Measurements from ENCODE around the gene KCNK2.

KCNK2 gene

GRCh38 chr1:215252164-215252563, 169.6 kb downstream of the KCNK2 start:
- TF ChIP-seq, protein P1, sequence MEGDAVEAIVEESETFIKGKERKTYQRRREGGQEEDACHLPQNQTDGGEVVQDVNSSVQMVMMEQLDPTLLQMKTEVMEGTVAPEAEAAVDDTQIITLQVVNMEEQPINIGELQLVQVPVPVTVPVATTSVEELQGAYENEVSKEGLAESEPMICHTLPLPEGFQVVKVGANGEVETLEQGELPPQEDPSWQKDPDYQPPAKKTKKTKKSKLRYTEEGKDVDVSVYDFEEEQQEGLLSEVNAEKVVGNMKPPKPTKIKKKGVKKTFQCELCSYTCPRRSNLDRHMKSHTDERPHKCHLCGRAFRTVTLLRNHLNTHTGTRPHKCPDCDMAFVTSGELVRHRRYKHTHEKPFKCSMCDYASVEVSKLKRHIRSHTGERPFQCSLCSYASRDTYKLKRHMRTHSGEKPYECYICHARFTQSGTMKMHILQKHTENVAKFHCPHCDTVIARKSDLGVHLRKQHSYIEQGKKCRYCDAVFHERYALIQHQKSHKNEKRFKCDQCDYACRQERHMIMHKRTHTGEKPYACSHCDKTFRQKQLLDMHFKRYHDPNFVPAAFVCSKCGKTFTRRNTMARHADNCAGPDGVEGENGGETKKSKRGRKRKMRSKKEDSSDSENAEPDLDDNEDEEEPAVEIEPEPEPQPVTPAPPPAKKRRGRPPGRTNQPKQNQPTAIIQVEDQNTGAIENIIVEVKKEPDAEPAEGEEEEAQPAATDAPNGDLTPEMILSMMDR (IDR thresholded peaks at IDR 0.05; ENCODE audit: insufficient read depth, low read depth, low read length, missing control alignments): no peak
- no peak for DNase-seq (ENCODE audit: low read depth)
- no peak overlapping the region for H3K4me3 ChIP-seq (ENCODE audit: low read length)

DNA sequence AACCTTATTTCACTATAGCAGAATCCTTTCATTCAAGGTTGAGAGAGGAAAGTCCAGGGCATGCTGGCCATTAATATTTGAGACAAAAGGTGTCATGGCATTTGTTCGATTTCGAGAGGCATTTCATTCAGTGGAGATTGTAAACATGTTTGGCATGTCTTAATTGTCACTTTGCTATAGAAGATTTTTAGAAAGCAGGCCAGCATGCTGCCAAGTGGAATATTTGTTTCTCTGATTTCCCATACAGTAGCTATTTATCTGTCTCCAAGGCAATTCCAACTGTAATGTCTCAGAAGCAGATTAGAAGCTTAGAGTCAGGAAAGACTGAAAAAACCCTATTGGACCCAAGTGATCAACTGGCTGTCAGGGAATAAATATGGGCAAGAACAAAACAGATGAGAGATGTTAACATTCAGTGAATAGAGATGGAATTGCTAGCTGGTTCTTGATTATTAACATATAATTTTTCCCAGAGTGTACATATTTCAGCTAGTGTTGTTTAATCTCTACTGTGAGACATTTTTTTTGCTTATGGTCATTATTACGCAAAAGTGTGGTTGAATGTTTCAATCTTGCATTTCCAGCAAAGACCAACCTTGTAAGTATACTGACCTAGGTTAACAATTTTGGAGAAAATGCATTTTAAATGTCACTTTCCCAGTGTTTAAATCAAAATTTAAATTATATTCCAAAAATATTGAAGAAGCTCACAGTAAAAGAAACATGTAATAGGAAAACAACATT, 174.6 kb downstream of the KCNK2 start:
- no peak overlapping the region for H3K4me3 ChIP-seq (ENCODE audit: low read length)
- DNase-seq (ENCODE audit: low read depth): no peak
- TF ChIP-seq, protein P1 (IDR thresholded peaks at IDR 0.05; ENCODE audit: insufficient read depth, low read depth, low read length, missing control alignments): no peak

GRCh38 chr1:215260711-215261110, 178.2 kb downstream of the KCNK2 start:
- TF ChIP-seq, protein P1 (IDR thresholded peaks at IDR 0.05; ENCODE audit: insufficient read depth, low read depth, low read length, missing control alignments): no peak
- H3K4me3 ChIP-seq (ENCODE audit: low read length): no peak overlapping the region
- DNase-seq (ENCODE audit: low read depth): no peak

DNA sequence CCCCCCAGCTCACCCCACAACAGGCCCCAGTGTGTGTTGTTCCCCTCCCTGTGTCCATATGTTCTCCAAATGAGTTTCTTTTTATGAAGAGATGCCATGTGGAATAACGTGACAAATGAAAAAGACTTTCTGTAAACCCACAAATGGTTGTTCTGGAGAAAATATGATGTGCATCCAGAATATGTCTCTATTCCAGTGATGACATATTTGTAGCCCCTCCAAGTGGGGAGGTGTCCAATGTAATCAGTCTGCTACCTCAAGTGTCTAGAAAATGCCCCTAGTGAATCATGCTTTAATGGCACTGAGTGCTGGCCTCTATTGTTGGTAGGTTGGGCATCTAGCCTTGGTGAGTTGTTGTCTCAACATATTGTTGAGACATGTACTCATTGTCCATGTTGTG, 179.6 kb downstream of the KCNK2 start:
- no peak for DNase-seq (ENCODE audit: low read depth)
- TF ChIP-seq, protein P1 (IDR thresholded peaks at IDR 0.05; ENCODE audit: insufficient read depth, low read depth, low read length, missing control alignments): no peak
- H3K4me3 ChIP-seq (ENCODE audit: low read length): no peak overlapping the region

DNA sequence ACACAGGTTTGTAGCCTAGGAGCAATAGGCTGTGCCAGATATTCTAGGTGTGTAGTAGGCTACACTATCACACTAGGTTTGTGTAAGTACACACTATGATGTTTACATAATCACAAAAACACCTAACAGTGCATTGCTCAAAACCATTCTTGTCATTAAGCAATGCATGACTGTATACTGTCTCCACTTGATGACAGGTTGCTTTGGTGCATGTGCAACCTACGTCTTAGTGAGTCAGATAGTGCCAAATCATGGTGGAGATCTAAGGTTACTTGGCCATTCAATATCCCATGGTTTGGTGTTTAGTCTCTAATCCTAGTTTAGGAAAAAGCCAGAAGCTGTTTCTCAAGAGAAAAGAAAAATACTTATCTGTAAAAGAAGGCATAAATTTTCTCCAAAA, 181.1 kb downstream of the KCNK2 start:
- no peak overlapping the region for H3K4me3 ChIP-seq (ENCODE audit: low read length)
- TF ChIP-seq, protein P1 (IDR thresholded peaks at IDR 0.05; ENCODE audit: insufficient read depth, low read depth, low read length, missing control alignments): no peak
- peak; percentile 78 for DNase-seq (ENCODE audit: low read depth)

GRCh38 chr1:215264649-215265048, 182.1 kb downstream of the KCNK2 start:
- no peak overlapping the region for H3K4me3 ChIP-seq (ENCODE audit: low read length)
- DNase-seq (ENCODE audit: low read depth): no peak
- TF ChIP-seq, protein P1 (IDR thresholded peaks at IDR 0.05; ENCODE audit: insufficient read depth, low read depth, low read length, missing control alignments): no peak

- H3K4me3 ChIP-seq (ENCODE audit: low read length): no peak overlapping the region
- no peak for DNase-seq (ENCODE audit: low read depth)
- TF ChIP-seq, protein P1 (IDR thresholded peaks at IDR 0.05; ENCODE audit: insufficient read depth, low read depth, low read length, missing control alignments): no peak
These were observed 185.0 kb downstream of the KCNK2 start for GRCh38 chr1:215267495-215267894.
